Right forelimb (tissue), 1 donor: ENCODE data around the gene SLC38A9.

Source experiments
- DNase-seq: peaks from one replicate; pipeline ENCODE4 v3.0.0-alpha.2; 2018

The SLC38A9 gene

DNA sequence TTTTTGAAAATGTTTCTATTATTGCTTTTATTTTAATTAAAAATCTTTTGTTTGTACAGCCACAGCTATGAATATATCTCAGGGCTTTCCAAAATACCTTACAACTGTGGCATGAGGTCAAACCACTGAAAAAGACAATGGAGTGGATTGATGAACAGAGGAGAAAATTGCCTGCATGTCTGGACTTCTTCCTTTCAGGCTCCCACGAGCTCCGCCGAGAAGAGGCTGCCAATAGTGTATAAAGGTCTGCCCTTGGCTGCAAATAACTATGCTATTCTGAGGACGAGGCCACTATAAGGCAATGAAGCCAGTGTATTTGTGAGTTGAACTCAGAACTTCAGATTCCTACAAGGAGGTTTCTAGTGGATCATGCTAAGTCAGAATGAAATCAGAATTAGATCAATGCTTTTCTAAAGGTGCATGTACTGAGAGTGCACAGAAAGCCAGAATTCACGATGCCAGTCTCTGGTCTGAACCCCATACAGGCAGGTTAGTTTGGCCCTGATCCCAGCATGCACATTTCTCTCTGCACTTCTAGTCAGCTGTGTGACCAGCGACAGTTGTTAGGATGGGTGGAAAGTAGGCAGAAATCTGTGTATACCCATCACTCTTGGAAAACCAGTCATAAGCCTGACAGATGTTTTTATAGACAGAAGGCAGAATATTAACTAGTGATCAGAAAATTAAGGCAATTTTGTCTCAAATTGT lies 134.6 kb downstream of the SLC38A9 start:
- no peak for DNase-seq

- no peak for DNase-seq
Measured at GRCh38 chr5:55576661-55577060, 135.5 kb downstream of the SLC38A9 start.
